Loucy (cell line): ENCODE measurements around the gene LTBP1.

ENCODE experiments used
- H2AFZ ChIP-seq: fragments of 200-600 bp; sonication (generic); 2 replicates; pipeline ENCODE4 v1.6.0; 2016; ENCODE audit warnings: antibody characterized with exemption, mild to moderate bottlenecking, low read length, moderate library complexity
- H3F3A ChIP-seq: fragments of 200-600 bp; 2 replicates; pipeline ENCODE4 v1.6.0; 2016; ENCODE audit warnings: antibody characterized with exemption, low read depth, mild to moderate bottlenecking
- H3K27me3 ChIP-seq: fragments of 200-600 bp; sonication (generic); 2 replicates; pipeline ENCODE4 v1.6.1; 2014; ENCODE audit warnings: low read length, mild to moderate bottlenecking; ENCODE audit not compliant: insufficient read depth, poor library complexity, severe bottlenecking
- H3K36me3 ChIP-seq: fragments of 200-600 bp; sonication (generic); 2 replicates; pipeline ENCODE4 v1.6.1; 2016; ENCODE audit warnings: low read length; ENCODE audit not compliant: insufficient read depth
- H3K4me1 ChIP-seq: fragments of 200-600 bp; sonication (generic); 2 replicates; pipeline ENCODE4 v1.5.1; 2014; ENCODE audit warnings: low read length, mild to moderate bottlenecking; ENCODE audit not compliant: insufficient read depth, poor library complexity, severe bottlenecking
- H3K4me2 ChIP-seq: fragments of 200-600 bp; sonication (generic); 2 replicates; pipeline ENCODE4 v1.6.0; 2014; ENCODE audit warnings: antibody characterized with exemption, low read length, low read depth, mild to moderate bottlenecking; ENCODE audit not compliant: poor library complexity, severe bottlenecking
- H3K4me3 ChIP-seq: fragments of 200-600 bp; sonication (generic); 2 replicates; pipeline ENCODE4 v1.5.1; 2014; ENCODE audit warnings: low read length, mild to moderate bottlenecking, mixed read lengths; ENCODE audit not compliant: poor library complexity, severe bottlenecking
- H3K79me2 ChIP-seq: fragments of 200-600 bp; sonication (generic); 2 replicates; pipeline ENCODE4 v1.6.1; 2014; ENCODE audit warnings: low read length; ENCODE audit not compliant: insufficient read depth
- H3K9ac ChIP-seq: fragments of 200-600 bp; sonication (generic); 2 replicates; pipeline ENCODE4 v1.6.0; 2014; ENCODE audit warnings: mild to moderate bottlenecking, low read depth, low read length, moderate library complexity; ENCODE audit not compliant: poor library complexity, severe bottlenecking
- H3K9me2 ChIP-seq: fragments of 200-600 bp; sonication (generic); replicated peaks from 2 replicates; pipeline ENCODE4 v1.6.1; 2016; ENCODE audit warnings: low read depth, low read length, mixed read lengths
- H3K9me3 ChIP-seq: fragments of 200-600 bp; sonication (generic); 2 replicates; pipeline ENCODE4 v1.6.1; 2014; ENCODE audit warnings: mild to moderate bottlenecking, antibody characterized with exemption, low read length, low read depth; ENCODE audit not compliant: insufficient read depth
- H4K20me1 ChIP-seq: fragments of 200-600 bp; sonication (generic); 2 replicates; pipeline ENCODE4 v1.6.0; 2014; ENCODE audit warnings: antibody characterized with exemption, low read length, mild to moderate bottlenecking; ENCODE audit not compliant: insufficient read depth, poor library complexity, severe bottlenecking
- EZH2phosphoT487 ChIP-seq: fragments of 200-600 bp; IDR thresholded peaks from 2 replicates; pipeline ENCODE4 v1.6.1; 2018; ENCODE audit warnings: antibody characterized with exemption, mild to moderate bottlenecking, moderate library complexity, borderline replicate concordance
- TF ChIP-seq, protein P1 (sequence below): fragments of 200-600 bp; sonication (generic); conservative IDR thresholded peaks from 2 replicates; pipeline ENCODE4 v1.5.1; 2014; ENCODE audit warnings: mild to moderate bottlenecking, antibody characterized with exemption, low read length

The LTBP1 gene

DNA sequence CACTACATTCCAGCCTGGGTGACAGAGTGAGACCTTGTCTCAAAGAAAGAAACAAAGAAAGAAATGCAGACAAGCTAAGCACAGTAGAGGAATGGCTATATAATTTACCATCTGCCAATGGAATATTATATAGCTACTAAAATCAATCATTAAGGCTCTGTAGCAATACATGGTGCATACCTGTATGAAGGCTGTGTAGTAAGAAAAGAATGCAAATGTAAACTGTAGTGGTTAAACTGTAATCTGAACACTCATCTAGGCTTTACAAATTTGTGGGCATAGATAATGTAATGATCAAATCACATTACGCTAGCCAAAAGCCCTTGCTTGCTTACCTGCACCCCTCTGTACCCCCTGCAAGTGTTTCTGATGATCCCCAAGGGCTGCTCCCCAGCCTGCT is 230.9 kb downstream of the LTBP1 start:
- Histone ChIP-seq H3K4me2 (no peak overlapping the region), H3K9me2 (no peaks in the 10 kb centered on the region), H3F3A (no peaks in the 10 kb centered on the region), H3K36me3 (no peaks in the 10 kb centered on the region), H3K4me1 (peaks cover 8% of the 10 kb centered on the region), H3K9ac (no peak overlapping the region), H4K20me1 (no peaks in the 10 kb centered on the region), H3K4me3 (no peak overlapping the region), H3K9me3 (no peaks in the 10 kb centered on the region), H3K79me2 (no peaks in the 10 kb centered on the region), H2AFZ (no peak overlapping the region), H3K27me3 (no peaks in the 10 kb centered on the region)
- no peak for TF ChIP-seq EZH2phosphoT487
- TF ChIP-seq, protein P1, sequence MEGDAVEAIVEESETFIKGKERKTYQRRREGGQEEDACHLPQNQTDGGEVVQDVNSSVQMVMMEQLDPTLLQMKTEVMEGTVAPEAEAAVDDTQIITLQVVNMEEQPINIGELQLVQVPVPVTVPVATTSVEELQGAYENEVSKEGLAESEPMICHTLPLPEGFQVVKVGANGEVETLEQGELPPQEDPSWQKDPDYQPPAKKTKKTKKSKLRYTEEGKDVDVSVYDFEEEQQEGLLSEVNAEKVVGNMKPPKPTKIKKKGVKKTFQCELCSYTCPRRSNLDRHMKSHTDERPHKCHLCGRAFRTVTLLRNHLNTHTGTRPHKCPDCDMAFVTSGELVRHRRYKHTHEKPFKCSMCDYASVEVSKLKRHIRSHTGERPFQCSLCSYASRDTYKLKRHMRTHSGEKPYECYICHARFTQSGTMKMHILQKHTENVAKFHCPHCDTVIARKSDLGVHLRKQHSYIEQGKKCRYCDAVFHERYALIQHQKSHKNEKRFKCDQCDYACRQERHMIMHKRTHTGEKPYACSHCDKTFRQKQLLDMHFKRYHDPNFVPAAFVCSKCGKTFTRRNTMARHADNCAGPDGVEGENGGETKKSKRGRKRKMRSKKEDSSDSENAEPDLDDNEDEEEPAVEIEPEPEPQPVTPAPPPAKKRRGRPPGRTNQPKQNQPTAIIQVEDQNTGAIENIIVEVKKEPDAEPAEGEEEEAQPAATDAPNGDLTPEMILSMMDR, result no peak

DNA sequence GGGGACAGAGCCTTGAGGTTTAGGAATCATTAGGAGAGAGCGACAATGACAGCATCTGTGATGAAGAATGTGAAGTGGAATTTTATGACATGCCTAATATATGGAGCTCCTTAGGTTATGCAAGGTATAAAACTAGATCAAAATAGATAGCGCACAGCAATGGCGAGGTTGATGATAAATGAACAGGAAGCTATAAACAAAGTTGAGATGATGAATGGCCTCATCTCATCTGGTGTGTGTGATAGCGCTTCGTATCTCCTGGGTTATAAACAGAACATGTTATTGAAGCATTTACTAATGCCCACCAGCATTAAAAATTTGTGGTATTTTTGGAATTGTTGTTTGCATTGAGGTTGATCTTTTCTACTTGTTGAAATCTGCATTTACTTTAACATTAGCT is 231.5 kb downstream of the LTBP1 start:
- Histone ChIP-seq H3K4me2 (no peak overlapping the region), H4K20me1 (no peaks in the 10 kb centered on the region), H3K9me2 (no peaks in the 10 kb centered on the region), H3K79me2 (no peaks in the 10 kb centered on the region), H2AFZ (no peak overlapping the region), H3K9ac (no peak overlapping the region), H3K4me1 (peaks cover 8% of the 10 kb centered on the region), H3F3A (no peaks in the 10 kb centered on the region), H3K4me3 (no peak overlapping the region), H3K9me3 (no peaks in the 10 kb centered on the region), H3K27me3 (no peaks in the 10 kb centered on the region), H3K36me3 (no peaks in the 10 kb centered on the region)
- TF ChIP-seq, protein P1, result no peak
- TF ChIP-seq EZH2phosphoT487, result no peak

DNA sequence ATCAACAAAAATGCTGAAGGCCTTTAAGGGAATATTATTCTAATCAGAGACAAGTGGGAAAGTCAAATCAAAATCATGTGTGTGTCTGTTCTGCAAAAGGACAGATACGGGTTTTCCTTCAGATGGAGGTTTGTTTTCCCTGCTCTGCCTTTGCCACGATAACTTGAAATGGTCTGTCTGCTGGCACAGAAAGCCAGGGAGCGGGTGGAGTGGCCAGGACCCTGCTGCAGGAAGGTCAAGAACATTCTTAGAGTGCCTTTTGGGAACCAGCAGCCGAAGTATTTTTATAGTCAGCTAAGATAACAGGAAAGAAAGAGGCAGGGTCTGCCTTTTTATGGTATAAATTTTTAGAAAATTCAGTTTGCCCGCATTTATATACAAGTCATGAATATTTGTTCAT is 234.2 kb downstream of the LTBP1 start:
- H3K27me3 ChIP-seq, result no peaks in the 10 kb centered on the region
- H3K4me2 ChIP-seq, result no peak overlapping the region
- H3K9me3 ChIP-seq, result no peaks in the 10 kb centered on the region
- H3F3A ChIP-seq, result no peaks in the 10 kb centered on the region
- no peak overlapping the region for H2AFZ ChIP-seq
- no peaks in the 10 kb centered on the region for H3K9me2 ChIP-seq
- H4K20me1 ChIP-seq, result no peaks in the 10 kb centered on the region
- no peak overlapping the region for H3K4me3 ChIP-seq
- no peaks in the 10 kb centered on the region for H3K36me3 ChIP-seq
- no peak for TF ChIP-seq EZH2phosphoT487
- TF ChIP-seq, protein P1, result no peak
- H3K4me1 ChIP-seq, result peaks cover 8% of the 10 kb centered on the region
- H3K9ac ChIP-seq, result no peak overlapping the region
- no peaks in the 10 kb centered on the region for H3K79me2 ChIP-seq
